GM20431 (cell line): ENCODE data around the gene PCTP.

ENCODE experiments used
- in situ Hi-C: fragments of 300-500 bp; cut with MseI, MboI; formaldehyde crosslinking; loops from one replicate; pipeline ENCODE4 v1.15.0; 2020; ENCODE audit warnings: low sequenced_read_pairs; ENCODE audit not compliant: unreplicated experiment

Gene PCTP

DNA sequence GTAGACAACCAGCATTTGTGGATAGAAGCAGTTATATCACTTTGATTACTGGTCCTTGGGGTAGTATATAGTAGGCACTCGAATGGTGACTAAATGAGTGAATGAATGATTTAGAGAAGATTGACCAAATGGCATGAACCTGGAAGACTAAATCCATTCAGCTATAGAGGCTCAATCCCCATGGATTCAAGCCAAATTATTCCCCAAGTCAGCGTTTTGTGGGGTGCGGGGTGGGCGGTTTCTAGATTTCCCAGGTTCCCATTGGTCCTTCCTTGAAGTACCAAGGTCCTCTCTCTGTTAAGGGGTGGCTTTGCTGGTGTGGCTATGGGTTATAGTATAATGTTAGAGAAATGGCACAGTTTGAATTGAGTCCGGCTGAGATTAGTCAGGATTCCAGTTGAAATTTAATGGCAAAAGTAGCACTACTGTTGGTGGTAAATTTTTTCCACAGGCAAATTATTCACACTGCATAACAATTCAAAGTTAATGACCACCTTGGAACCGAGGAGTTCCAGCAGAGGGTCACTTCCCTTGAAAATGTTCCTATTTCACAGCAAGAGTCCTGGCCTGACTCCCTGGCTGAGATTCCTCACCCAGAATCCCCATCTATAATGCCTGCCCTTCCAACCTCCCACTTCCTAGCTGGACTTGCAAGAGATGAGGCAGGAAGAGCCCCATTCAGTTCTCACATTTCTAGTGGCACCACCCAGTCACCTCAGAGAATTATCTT lies 27.7 kb downstream of the PCTP start:
- in situ Hi-C loops: no loop called here

DNA sequence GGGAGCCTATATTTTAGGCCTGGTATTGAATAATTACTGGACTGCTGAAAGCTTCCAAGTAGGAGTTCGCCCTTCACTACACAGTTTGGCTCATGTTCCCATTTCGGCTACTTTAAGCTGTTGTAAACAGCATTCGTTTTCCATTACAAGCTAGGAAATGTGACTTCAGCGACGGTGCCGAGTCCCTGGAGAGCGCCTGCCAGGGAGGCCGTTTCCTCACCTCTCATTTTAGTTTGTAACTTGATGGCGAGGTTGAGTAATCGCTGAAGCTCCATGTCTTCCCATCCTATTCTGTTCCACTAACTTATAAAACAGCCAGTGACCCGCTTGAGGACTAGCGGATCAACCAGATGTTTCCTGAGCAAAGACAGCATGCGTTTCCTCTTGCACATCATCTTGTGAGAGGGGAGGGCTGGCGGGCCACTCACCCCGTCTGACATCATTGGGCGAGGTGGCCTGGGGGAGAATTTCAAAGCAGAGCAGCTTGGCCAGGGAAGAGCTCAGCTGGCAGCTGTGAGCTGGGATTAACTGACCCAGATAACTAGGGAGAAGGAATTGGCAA lies 32.9 kb downstream of the PCTP start:
- in situ Hi-C loops: no loop called here

DNA sequence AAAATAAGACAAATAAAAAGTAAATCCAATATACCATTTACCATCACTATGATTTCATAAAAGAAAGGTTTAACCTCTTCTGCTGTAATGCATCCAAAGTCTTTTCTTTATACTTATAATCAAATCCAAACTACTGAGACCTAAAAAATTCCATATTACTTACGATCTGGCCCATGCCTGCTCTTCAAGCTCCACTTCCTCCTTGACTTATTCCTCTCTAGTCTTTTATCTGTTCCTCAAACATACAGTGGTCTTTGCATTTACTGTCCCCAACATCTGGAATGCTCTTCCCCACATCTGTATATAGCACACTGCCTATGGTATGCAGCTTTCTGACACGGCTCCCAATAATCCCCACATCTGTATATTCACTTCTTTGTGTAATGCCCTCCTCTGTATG lies 33.8 kb downstream of the PCTP start:
- in situ Hi-C loops: no loop called here

DNA sequence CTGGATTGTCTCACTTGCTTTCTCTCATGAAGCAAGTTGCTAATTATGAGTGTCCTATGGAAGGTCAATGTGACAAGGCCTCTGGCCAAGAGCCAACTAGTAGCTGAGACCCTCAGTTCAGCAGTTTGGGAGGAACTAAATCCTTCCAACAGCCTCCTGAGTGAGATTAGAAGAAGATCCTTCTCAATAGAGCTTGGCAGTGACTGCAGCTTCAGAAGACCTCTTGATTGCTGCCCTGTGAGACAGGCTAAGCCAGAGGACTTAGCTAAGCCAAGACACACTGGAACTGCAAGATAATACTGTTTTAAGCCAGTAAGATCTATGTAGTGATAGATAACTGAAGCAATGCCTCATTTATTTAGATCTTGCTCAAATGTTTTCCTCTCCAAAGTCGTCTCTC lies 34.3 kb downstream of the PCTP start:
- in situ Hi-C loops: no loop called here

DNA sequence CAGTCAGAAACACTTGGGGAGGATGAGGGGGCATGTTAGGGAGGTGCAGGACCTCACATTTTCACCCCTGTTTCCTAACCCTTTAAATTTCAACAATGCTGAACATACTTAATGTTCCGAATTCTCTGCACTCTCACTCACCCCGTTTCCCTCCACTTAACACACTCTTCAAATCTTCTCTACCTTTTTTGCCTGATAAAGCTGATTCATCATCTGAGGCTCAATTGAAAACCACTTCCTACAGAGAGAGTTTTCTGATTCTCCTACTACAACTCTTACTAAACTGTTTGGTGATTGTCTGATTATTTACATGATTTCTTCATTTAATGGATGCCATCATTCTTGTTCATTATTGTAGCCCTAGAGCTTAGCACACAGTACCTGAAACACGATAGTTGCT lies 42.4 kb downstream of the PCTP start:
- in situ Hi-C loops: no loop called here

DNA sequence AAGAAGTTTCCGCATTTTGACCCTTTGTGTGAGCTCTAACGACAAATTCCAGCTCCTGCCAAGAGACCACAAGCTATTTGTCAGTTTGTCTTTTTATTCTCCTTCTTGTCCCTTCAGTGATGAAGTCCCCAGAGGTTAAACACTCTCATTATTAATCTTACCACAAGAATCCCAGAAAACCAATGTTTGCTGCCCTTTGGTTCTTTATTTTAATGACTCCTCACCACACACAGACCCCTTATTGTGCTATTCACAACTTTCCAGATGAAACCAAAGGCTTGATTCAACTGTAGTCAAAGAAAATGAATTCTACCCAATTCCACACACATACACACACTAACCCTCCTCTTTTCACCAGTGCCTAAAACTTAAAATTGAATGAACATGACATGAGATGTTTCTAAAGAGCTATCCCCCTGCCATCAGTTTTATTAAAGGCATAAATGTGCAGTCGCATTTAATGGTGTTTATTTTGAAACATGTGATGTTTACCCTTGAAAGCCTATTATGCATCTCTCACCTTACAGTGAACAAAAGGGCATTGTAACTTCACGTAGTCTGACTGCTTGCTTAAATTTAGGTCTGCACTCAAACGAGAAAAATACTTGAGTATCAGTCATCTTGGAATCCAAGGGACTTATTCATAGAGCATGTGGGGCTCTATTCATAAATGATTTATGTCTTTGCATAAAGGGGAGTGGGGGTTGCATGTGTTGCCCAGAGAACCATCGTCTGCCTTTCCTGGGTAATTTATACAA lies 44.1 kb downstream of the PCTP start:
- in situ Hi-C loops: no loop called here

DNA sequence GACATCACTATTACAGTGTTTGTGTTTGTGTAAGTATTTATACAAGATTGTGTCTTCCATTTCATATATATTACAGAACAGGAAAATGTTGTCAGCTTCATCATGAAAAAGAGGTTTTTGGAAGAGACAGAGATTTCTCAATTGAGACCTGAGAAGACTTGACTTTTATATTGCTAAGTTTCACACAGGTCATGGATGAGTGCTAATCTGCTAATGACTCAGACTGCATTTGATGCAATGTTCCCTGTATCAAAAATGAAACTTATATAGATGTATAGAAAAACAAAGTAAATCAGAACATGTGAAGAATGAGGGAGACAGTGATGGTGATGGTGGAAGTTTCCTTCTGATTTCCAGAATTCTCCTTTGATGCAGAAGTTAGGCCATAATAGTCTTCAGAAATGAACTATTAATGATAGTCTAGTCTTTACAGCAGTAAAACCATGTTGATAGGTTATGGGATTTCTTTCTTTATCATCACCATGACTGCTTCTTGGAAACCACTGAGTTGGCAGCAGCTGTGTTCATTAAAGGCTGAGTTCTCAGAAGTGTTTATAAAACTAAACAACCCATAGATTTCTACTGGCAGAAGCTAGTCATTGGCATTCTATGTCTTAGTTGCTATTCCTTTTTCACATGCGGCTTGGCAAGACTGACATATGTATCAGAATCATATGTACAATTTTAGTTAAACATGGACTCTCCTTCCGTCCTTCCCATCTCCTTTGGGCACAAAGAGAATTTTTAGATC lies 56.1 kb downstream of the PCTP start:
- in situ Hi-C loops: no loop called here

DNA sequence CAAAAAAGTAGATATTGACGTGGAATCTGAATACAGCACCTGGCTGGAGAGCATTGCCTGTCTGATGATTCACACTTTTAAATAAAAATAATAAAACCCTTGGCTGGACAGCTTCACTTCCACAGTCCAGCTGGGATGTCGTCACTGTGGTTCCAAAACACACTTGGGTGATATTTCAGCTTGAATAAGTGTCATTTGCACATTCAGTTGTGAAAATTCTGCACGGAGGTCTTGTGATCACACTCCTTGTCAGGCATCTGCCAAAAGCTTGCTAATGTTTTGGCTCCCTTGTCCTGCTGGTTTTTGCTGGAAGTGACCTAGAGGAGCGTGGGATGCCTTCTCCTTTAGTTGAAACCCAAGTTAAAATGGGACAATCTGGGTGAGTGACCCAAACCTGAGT lies 60.7 kb downstream of the PCTP start:
- in situ Hi-C loops: no loop called here

DNA sequence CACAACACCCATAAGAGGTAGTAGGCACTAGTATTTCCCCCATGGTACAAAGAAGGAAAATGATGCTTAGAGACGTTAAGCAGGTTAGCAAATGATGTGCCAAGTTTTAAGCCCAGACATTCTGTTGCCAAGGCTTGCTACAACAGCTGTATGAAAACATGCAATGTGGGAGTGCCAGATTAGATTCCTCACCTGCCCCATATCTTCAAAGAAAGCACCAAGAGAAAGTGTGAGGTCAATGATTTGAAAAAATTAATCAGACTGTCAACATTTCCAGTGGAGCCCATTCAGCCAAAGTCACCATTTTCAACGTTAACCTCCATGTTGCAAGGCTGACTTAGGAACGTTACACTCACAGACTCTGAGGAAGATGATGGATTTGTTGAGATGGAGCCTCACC lies 61.5 kb downstream of the PCTP start:
- in situ Hi-C loops: no loop called here

DNA sequence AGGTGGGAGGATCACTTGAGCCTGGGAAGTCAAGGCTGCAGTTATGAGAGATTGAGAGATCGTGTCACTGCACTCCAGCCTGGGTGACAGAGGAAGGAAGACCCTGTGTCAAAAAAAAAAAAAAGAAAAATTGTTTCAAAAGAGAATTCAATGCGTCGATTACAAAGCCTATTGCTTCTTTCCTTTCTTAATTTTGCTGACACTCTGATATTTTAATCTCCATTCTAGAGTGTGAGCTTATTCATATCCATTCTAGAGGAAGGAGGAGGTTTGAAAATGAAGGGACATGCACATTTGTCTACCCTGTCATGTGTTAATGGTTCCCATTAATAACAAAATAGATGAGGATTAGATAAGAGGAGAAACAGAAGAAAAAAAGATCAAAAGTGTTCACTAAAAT lies 63.1 kb downstream of the PCTP start:
- in situ Hi-C loops: no loop called here

DNA sequence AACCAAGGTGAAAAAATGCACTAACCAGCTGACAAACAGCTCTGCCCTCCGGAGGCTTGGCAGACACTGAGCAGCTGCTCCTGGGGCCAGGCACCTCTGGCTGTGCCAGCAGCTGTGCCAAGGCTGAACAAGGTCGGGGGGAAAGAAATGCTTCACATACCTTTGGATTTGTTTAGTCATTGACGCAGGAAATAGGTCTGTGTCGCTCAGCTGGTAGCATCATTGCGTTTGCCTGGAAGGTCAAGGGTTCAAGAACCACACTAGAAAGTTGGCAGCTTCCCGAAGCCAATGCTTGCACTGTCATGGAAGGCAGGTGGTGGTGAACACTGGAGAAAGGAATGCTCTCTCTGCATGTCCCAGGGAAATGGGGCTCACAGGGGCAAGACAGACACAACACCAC lies 63.5 kb downstream of the PCTP start:
- in situ Hi-C loops: no loop called here

DNA sequence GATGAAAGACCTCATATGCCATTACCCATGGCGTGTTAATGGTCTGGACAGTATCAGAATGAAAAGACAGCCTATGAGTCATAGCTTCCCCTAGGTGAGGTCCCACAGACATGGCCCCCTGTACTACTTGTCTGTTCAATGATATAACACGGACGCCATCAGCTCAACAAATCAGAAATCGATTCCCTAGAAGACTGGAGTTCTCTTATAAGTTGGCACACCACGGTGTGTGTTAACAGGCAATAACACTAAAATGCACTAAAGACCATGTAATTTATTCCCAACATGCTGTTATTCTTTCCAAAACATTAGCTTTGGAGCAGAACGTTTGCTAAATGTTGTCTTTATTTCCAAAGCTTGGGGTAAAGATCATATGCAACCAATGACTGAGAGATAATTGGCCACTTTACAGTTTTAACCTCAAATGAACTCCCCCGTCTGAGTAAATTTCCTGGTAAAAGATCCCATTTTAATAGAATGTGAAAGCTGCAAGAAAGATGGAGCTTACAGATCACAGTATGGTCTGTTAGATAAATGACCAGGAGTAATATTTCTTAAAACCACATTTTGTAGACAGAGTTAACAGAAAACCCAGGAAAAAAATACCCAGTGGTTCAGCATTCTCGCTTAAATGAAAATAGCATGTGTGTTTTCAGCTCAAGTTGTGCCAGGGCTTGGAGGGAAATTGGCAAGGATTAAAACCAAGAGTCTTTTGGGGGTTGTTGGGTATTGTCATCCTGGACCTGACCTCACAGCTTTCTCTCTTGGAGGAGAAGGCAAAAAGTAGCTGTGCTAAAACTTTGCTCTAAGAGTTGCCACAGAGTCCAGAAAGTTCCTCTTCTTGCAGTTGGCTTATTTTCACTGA lies 65.9 kb downstream of the PCTP start:
- in situ Hi-C loops: no loop called here

DNA sequence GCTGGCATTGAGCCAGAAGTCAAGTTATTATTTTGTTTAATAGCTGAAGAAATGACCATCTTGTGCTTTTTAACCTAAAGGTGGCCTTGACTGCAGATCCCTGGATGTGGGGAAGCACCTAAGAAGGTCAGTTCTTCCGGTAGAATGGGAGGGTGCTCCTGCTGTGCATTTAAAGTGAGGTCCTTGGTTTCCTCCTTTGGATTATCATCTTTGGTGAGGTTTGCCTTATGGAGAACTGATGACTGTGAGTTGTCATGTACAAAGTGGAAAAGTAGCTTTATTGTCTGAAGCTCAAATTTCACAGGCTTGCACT lies 66.5 kb downstream of the PCTP start:
- in situ Hi-C loops: no loop called here

DNA sequence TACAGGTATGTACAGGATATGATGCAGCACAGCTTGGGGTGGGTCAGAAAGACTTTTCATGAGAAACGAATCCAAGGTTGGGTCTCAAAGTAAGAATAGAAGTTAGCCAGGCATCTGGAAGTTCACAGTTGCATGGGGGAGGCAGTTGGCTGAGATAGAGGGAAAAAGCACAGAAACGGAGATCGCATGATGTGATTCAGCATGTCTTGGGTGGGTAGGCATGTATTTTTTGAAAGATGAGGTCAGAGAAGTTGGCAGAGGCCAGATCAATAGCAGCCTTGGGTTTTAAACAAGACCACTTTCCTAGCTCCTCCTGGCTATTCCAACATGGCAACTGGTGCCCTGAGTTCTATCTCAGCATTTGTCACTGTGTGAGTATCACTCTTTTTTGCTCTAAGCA lies 67.2 kb downstream of the PCTP start:
- in situ Hi-C loops: no loop called here

DNA sequence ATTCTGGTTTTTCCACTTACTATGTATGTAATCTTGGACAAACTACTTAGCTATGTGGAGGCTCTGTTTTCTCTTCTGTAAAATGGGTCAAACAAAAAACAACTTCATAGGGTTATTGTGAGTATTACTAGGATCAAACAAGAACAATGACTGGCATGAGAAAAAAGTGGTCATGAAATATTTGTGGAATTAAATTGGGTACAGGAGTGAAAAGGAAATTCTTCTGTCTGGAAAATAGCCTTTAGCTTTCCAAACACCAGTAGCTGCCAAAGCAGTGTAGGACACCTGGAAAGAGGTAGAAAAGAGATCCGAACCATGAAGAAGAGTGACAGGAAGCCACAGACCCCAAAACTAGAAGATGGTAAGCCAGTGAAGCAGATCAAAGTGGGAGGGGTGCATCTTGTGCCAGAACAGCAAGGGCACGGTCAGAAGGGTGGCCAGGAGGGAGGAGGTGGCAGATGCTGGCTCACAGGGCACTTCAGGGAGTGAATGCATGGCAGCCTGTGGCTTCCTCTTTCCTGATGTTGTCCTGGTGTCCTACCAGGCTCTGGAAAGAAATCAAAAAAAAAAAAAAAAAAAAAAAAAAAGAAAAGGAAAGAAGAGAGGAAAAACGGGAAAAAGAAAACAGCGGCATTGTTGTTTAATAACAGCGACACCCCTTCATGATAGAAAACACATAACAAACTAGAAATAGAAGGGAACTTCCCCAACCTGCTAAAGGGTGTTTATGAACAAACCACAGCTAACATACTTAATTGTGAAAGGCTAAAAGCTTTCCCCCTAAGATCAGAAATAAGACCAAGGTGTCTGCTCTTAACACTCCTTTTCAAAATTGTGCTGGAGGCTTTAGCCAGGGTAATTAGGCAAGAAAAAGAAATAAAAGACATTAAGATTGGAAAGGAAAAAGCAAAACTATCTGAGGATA lies 67.9 kb downstream of the PCTP start:
- in situ Hi-C loops: no loop called here

DNA sequence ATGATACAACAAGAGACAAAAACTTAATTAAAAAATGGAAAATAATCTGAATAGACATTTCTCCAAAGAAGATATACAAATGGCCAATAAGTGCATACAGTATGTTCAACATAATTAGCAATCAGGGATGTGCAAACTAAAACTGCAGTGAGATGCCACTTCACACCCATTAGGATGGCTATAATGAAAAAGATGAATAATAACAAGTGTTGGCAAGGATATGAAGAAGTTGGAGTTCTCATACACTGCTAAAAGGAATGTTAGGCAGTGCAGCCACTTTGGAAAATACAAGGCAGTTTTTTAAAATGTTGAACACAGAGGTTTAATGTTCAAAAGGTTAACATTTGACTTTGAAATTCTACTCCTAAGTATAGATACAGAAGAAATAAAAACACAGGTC lies 69.8 kb downstream of the PCTP start:
- in situ Hi-C loops: no loop called here

DNA sequence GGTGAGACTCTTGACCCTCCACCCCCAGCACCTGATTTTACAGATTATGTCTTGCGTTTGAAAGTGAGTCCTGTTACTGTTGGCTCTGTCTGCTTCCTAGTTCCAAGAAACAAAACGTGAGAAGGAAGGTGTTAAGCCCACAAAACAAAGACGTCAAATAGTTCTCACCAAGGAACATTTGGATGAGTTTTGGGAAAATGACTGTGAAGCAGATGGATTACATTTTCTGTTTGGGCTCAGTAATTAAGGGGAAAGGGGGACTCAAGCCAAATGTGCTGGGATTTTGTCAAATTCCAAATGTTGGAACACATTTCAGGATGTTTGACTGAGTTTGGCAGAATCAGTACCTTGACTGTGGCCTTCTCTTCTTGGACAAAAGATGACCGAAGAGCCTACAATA lies 71.2 kb downstream of the PCTP start:
- in situ Hi-C loops: no loop called here

DNA sequence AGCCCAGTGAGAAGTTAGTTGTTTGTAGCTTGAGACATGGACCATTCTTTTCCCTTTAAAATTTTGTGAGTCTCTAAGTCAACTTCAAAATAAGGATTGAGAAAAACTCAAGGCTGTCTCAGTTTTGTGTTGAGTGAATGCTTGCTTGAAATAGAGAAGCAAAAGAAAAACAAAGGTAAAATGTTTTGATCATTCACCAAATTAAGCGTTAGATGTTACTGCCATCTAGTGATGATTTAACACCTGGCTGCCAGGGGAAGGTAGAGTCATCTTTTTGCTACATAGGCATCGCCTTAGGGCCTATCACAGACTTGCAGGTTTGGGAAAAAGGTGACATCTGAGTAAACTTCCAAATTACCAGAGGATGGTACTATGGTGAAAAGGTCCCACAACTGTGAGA lies 74.4 kb downstream of the PCTP start:
- in situ Hi-C loops: no loop called here
